HG02623 (cell line): ENCODE measurements around the gene DGKD.
A peak's percentile ranks its signal among the peaks of the same experiment; 100 is the strongest.
"Not testable (repeated sequence)": the region's sequence is repeated elsewhere in the genome, so short reads cannot be mapped to it uniquely, and the experiment has no call there.

ENCODE experiments used
- ATAC-seq: cut with Tn5 transposase; IDR thresholded peaks from one replicate; pipeline ENCODE4 v1.9.1; 2021; ENCODE audit warnings: moderate library complexity; ENCODE audit not compliant: unreplicated experiment

DGKD gene

GRCh38 chr2:233360771-233361176, 6.5 kb downstream of the DGKD start:
- ATAC-seq: no peak

GRCh38 chr2:233361297-233361696, 7.0 kb downstream of the DGKD start:
- no peak for ATAC-seq

DNA sequence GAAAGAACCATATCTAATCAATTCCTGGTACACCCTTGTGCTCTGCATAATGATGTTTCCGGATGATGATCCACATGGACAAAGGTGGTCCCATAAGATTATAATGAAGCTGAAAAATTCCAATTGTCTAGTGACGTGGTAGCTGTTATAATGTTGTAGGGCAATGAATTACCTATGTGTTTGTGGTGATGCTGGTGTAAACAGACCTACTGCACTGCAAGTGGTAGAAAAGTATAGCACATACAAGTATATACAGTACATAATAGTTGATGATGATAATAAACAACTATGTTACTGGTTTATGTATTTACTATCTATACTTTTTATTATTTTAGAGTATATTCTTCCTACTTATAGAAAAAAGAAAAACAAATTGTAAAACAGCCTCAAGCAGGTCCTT, 8.4 kb downstream of the DGKD start:
- ATAC-seq: no peak

DNA sequence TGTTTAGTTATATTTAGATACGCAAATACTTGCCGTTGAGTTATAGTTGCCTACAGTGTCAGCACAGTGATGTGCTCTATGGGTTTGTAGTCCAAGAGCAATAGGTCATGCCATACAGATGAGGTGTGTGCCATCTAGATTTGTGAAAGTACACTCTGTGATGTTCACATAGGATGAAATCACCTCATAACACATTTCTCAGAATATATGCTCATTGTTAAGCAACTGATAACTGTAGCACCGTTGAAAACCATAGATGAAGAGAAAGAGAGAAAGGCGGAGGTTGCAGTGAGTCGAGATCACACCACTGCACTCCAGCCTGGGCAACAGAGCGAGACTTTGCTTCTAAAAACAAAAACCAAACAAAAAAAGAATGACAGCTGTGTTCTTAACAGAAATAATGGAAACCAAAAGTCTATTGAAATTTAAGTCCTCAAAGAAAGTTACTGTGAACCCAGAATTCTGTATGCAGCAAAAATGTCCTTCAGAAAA, 9.5 kb downstream of the DGKD start:
- peak; percentile 62 for ATAC-seq

DNA sequence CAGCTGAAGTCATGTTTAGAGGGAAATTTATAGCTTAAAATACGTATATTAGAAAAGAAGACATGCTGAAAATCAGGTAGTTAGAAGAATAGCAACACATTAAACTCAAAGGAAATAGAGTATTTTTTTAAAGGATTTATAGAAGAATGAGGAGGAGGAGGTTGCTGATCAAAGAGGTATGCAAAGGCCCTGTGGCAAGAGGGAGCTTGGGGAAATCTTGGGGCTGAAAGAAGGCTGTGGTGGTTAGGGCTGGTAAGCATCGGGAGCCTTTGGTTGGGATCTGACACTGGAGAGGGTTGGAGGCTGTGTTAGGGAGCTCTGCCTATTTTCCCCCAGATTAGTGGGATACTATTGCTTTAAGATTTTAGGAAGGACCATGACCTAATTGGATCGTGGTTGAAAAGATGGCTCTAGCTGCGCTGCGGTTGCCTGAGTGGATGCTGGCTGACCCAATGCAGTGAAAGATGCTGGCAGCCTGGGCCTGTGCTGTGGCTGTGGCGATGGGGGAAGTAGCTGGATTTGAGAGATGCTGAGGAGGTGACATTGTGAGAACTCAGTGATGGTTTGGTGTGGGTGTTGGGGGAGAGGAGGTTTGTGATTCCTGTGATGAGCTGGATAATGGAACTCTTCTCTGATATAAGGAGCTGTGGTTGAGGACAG, 11.7 kb downstream of the DGKD start:
- no peak for ATAC-seq

DNA sequence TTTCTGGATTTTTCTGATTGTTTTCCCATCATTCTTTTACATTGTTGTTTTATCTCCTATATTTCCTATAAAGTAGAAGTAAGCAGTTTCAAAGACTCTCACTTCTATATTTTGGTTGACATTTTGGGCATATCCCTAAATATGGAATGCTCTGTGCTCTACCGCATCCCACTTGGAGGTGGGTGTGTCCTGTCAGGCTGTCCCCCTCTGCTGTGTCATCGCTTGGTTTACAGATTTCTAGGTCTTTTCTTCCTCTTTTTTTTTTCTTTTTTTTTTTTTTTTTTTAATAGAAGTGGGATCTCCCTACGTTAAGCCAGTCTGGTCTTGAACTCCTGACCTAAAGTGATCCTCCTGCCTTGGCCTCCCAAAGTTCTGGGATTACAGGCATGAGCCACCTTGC, 13.3 kb downstream of the DGKD start:
- ATAC-seq: no peak

DNA sequence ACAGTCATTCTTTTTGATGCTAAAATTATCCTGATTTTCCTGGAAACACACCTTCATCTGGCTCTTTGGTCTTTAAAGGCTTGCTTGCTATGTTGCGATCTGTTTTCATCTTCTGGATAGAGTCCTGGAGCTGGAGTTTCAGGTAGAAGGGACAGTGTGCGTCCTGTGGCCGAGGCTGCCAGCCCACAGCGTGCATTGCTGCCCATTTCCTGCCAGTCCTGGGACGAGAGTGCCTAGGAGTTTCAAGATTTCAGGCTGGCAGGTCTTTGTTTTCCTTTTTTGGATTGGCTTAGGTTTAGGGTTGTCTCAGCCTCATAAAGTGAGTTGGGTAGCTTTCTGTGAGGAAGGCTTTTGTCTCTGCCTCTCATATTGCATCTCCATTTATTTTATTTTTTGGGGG, 14.5 kb downstream of the DGKD start:
- no peak for ATAC-seq

- ATAC-seq: no peak
Measured at GRCh38 chr2:233369462-233369861, 15.2 kb downstream of the DGKD start.

DNA sequence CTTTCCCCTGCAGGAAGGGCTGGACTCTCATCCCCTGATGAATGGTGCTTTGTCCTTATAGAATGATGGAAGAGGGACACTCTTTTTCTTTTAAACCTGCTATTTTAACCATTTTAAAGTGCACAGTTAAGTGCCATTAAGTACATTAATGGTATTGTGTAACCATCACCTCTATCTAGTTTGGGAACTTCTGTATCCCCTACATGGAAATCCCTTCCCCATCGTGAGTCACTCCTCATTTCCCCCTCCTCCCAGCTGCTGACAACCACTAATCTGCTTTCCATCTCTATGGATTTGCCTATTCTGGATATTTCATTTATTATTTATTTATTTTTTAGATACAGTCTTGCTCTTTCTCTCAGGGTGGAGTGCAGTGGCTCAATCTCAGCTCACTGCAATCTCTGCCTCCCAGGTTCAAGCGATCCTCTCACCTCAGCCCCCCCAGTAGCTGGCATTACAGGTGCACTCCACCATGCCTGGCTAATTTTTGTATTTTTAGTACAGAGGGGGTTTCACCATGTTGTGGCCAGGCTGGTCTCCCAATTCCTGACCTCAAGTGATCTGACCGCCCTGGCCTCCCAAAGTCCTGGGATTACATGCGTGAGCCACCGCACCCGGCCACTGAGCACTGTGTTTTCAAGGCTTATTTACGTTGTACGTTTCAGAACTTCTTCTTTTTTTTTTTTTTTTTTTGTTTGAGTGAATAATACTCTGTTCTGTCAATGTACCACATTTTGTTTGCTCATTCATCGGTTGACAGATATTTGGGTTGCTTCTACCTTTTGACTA, 15.8 kb downstream of the DGKD start:
- no peak for ATAC-seq

DNA sequence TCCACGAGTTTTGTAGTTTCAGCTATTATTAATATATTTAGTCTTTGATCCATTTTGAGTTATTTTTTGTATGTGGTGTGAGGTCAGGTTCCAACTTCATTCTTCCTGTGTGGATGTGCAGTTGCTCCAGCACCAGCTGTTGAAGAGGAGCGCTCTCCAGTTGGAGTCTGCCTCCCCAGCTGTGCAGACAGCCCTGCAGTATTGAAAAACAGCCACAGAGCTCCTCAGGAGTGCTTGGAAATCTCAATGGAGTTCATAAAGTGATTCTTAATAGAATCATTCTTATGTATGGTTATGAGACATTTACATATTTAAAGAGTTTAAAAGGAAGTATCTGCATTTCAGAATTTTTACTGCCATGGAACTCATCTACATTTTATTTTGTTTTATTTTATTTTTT, 17.3 kb downstream of the DGKD start:
- ATAC-seq: no peak

DNA sequence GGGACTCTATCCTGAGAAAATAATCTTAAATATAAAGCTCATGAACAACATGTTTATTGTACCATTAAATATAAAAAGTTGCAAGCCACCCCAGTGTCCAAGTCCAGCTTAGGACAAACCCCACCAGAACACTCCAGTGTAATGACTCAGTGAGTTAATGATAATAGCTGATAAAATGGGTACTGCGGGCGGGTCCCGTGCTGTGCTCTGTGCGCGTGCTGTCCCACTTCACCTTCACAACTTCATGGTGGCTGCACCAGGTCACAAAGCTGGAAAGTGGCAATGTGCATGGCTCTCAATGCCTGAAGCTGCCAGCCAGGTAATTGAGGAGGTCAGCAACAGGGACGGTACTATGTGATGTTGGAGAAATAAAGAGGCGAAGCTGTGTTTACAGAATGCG, 18.6 kb downstream of the DGKD start:
- no peak for ATAC-seq

GRCh38 chr2:233373316-233373715, 19.0 kb downstream of the DGKD start:
- no peak for ATAC-seq

- ATAC-seq: not testable (repeated sequence)
Measured at GRCh38 chr2:233374776-233375175, 20.5 kb downstream of the DGKD start.

DNA sequence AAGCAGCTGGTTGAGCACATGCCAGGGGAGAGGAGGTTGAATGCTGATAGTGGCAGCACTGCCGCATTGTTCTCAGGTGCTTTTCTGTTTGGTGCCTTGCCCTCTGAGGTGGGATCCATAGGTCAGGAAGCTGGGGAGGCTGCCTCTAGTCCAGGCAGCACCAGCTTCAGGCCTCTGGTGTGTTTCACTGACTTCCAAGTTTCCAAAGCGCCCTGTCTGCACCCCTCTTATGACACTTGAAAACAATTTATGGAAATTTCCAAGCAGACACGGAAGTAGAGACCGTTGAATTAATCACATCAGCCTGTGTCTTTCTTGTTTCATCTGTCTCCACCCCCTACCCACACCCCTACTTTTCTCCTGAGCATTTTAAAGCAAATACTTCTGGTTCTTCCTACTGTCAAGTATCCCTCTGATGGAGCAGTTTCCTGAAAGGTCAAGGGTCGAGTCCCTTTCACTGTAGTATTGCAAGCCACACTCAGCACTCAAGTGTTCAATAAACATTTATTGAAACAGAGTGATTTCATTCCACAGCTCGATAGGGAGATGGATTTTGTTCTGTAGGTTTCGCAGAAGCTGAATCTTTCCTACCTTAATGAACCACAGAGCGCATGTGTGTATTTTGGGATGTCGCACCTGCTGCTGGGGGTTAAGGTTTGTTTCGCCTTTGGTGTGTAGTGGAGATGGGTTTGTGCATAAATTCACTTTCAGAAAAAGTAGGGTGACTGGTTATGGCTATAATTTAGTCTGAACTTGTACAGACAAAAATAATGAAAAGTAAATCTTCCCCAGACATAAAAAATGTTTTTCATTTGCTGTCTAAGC, 21.4 kb downstream of the DGKD start:
- no peak for ATAC-seq

DNA sequence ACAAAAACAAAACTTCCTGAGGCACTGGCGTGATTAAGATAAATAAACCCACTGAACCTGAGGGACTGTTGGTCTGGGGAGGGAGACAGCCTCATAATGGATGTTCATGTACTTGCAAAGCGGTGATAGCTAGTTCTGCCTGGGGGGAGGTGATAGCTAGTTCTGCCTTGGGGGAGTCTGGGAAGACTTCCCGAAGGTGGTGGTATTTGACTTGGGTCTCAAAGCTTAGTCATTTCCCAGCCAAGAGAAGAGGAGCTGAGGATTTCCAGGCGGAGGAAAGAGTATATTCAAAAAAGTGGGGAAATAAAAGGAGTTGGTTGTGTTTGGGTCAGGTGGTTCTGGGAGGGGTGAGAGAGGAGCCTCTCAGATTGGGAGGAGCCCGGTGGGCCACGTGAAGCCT, 24.7 kb downstream of the DGKD start:
- no peak for ATAC-seq

- no peak for ATAC-seq
Measured at GRCh38 chr2:233379441-233379840, 25.1 kb downstream of the DGKD start.

GRCh38 chr2:233380132-233380895, 26.0 kb downstream of the DGKD start:
- ATAC-seq: no peak

DNA sequence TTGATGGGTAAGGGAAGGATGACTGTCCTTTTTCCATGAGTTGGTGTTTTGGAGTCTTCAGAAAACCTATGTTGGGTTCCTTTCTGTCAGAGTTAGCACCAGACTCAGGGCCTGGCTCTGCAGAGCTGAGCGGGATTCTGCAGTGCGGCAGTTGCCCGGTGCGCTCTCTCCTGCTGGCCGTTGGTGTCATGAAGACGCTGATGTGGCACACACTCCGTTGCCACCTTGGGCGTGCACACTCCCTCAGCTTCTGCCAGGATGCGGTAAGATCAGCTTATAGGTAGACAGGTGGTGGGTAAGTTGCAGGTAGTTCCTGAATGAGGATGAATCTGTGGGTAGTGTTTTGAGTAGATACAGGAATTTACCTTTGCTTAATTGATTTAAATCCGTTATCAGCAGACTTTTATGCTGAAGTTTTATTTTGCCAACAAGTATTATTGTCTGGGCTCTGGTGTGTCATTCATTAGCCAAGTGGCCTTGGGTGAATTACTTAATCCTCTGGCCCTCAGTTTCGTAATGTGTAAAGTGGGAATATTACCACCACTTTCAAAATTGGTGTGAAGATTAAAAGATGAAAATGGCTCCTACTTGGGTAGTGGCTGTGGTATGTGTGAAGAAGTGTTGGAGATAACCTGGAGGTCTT, 26.8 kb downstream of the DGKD start:
- no peak for ATAC-seq

DNA sequence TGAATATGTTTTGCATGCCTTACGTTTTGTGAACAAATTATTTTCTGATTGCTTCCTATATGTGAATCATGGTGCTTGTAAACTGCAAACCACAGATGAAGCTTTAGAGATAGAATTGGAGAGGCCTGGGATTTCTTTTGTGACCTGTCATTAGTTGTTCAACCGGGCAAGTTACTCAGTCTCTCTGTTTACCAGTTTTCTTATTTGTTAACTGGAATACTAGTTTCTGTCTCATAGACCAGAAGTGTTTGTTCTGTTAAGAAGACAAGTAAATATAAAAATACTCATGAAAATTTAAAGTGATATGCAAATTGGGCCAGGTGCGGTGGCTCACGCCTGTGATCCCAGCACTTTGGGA, 27.3 kb downstream of the DGKD start:
- no peak for ATAC-seq

DNA sequence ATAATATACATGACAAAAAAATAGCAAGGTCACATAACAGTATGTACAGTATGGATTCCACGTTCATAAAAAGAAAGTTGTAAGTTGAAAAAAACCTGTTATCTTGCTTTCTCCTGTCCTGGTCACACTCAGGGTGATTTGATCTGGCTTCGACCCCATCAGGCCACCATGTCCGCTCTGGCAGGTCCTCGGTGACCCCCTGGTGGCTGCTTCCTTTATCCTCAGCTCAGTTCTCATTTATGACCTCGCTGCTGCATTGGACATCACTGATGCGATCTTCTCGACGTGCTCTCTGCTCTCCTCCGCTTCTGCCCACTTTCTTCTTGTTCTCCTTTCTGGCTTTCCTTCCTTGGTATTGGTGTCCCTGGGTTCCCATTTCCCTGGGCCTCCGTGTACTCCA, 29.7 kb downstream of the DGKD start:
- no peak for ATAC-seq
